DMS53 treated with DMSO at 0.1 percent for 48 hours (cell line): ENCODE data around the gene IQSEC2.

Experiments used
- DNase-seq: peaks from one replicate; lab custom pipeline; 2025; ENCODE audit not compliant: unreplicated experiment; lab: John Stamatoyannopoulos, UW

The IQSEC2 gene

DNA sequence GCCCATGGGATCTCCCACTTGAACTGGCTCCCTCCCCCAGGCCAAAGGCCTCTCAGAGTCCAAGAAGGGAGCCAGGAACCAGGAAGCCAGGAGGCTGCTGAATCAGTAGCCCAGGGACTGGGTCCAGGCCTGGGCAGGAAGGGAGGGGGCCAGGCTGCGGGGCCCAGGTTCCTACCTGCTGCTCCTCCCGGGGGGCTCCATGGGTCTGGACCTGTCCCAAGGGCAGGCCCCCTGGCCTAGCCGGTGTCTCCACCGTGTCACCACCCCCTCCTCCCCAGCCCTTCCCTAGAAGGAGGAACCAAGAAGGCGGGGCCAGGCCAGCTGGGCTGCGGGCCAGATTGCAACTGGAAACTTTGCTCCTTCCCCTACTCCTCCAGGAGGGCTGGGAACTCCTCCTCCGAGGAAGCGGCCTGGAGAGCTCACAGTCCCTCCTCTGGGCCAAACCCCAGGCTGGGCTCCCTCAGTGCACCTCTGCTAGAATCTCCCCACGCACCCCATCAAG lies at the start of gene IQSEC2:
TSS of gene IQSEC2 (minus strand) at position 264 of the 502 bp plus-strand sequence.
- DNase-seq: no peak

DNA sequence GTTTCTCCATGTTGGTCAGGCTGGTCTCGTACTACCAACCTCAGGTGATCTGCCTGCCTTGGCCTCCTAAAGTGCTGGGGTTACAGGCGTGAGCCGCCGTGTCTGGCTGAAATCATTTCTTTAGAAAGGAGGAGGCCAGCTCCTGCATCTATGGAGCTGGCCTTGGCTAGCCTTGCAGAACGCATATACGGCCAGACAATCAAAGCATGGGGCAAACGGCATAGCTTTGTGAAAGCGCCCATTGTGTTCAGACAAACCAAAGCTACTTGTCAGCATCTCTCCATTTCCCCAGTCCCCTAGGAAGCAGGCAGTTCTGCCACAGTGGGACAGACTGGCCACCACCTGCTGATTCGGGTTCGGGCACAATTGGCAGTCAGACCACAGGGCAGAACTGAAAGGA lies 48.9 kb upstream of the IQSEC2 start:
- DNase-seq: no peak

DNA sequence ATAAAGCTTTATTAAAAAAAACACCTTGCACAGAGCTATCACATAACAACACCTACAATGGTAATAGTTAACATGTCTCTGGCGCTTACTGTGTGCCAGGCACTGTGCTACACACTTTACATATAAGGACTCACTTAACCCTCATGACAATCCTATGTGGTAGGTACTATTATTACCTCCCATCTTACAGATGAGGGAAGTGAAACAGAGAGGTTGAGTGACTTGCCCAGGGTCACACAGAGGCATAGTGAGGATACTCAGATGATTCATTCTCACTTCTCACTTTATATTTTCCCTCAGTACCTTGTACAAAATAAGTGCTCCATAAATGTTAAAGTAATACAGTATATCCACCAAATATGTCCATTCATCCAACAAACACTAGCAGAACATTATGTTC lies 43.4 kb upstream of the IQSEC2 start:
- DNase-seq: no peak

DNA sequence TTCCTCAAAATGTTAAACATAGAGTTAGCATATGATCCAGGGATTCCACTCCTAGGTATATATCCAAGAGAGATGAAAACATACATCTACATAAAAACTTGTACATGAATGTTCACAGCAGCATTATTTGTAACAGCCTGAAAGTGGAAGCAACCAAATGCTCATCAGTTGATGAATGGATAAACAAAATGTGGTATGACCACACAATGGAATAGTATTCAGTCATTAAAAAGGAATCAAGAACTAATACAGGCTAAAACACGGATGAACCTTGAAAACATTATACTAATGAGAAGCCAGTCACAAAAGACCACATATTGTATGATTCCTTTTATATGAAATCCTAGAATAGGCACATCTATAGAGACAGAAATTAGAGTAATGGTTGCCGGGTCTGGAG lies 42.7 kb upstream of the IQSEC2 start:
- DNase-seq: no peak

DNA sequence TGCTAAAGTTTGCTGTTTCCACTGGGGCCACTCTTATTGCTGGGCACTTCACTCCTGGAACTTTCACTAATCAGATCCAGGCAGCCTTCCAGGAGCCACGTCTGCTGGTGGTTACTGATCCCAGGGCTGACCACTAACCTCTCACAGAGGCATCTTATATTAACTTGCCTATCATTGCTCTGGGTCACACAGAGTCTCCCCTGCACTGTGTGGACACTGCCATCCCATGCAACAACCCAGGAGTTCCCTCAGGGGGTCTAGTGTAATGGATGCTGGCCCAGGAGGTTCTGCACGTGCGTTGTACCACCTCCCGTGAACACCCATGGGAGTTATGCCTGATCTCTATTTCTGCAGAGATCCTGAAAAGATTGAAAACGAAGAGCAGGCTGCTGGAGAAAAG lies 41.8 kb upstream of the IQSEC2 start:
- DNase-seq: no peak

DNA sequence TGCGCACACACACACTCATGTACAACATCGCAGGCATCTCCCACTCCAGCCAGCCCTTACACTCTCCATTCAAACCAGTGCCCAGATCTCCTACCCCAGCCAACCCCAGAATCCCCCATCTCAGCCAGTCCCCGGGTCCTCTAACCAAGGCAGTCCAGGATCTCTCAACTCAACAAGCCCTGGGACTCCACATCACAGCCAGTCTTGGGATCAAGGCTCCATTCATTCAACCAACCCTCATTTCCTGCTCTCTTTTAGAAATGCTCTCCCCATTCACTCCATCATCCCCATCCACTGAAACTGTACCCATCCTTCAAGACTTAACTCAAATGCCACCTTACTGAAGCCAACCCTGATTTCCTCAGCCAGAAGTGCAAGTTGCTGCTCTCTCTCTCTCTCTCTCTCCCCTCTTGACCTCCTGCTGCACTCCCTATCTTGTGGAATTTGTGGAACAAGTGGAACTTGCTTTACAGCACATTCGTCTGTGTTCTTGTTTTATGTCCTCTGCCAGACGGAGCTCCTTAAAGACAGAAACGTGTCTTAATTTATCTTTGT lies 40.6 kb upstream of the IQSEC2 start:
- no peak for DNase-seq

DNA sequence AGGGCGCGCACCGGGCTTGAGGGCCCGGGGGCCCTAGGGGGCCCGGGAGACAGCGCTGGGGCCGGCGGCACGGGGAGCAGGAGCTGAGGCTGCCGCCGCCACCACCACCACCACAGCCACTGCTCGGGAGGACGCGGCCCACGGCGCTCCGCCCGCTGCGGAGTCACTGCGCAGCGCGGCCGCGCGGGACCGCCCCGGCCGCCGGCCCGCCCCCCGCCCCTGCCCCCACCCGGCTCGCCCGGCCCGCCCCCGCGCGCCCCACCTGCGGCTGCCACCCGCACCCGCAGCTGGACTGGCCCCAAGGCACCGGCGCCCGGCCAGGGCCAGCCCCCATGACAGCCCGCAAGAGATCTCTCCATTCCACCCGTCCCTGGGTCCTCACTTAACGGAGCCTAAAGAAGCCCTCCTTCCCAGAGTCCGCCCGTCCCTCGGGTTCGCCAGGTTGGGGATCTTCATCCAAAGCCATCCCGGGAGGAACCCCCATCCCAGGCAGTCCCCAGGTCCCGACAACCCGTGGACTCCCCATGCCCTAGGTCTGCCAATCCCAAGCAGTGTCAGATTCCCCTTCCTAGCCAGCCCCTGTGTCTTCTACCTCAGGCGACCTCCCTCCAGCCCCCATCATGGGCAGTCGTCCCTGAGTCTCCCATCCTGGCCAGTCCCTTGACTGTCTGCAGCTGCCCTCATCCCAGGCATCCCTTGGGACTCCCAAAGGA lies 40.0 kb upstream of the IQSEC2 start:
- no peak for DNase-seq

DNA sequence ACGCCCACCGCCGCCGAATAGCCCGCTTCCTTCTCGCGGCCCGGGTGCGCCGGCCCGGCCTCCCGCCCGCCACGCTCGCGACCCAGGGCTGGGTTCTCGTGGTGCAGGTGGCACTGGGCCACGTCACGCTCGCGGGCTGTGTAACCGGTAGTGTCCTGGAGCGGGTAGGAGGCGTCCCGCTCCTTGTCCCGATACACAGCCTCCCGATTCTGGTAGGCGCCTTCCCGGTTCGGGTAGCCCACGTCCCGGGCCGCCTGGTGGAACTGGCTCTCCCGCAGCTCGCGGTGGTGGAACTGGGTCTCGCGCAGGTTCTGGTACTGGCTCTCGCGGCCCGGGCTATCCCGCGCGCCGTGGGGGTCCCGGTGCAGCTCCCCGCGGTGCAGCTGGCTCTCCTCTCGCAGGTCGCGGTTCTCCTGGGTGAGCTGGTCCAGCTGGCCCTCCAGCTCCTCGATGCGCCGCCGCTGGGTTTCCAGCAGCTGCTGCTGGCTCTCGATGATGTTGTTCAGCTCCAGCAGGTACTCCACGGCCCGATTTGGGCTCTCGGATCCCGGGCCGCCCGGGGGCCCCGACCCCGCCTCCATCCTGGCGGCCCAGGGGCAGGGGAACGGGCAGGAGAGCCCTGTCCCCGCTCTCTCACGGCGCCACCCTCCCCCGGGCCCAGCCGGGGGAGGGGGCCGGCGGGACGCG lies 39.3 kb upstream of the IQSEC2 start:
- no peak for DNase-seq

DNA sequence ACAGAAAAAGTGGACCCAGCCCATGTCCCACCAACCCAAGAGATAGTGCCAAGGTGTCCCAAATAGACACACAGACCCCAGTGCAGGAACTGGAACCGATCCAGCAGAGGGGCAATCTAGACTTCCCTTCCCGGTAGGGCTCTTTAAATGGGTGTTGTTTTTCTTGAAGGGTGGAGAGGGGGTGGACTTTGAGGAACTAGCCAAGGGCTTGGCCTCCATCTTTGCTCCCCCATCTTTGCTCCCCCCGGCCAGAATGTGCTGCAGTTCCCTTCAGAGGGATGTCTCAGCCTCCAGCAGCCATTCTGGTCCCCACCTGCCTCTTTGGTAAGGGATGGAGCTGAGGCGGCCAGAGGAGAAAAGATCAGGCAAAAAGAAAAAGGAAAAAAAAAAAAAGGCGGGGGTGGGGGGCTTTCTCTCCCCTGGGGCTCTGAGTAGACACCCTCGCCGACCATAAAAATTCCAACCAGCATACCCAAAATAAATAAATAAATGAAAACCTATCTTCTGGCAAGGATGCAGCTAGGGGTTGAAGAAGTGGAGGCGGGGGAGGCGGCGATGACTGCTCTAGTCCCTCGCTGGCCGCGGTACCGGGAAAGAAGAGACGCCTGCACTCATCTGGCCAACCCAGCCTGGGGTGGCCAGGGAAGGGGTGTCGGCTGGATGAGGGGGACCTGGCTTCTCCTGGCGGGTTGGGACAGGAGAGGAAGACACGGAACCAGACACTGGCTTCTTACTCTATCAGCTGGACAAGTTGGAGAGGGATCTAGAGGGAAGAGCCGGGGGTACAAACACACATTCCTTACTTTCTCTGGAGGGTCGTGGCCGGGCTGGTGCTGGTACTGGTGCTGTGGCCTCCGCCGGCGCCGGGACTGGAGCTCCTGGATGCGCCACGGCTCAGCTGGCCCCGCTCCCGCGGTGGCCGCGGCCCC lies 38.5 kb upstream of the IQSEC2 start:
- DNase-seq: no peak

DNA sequence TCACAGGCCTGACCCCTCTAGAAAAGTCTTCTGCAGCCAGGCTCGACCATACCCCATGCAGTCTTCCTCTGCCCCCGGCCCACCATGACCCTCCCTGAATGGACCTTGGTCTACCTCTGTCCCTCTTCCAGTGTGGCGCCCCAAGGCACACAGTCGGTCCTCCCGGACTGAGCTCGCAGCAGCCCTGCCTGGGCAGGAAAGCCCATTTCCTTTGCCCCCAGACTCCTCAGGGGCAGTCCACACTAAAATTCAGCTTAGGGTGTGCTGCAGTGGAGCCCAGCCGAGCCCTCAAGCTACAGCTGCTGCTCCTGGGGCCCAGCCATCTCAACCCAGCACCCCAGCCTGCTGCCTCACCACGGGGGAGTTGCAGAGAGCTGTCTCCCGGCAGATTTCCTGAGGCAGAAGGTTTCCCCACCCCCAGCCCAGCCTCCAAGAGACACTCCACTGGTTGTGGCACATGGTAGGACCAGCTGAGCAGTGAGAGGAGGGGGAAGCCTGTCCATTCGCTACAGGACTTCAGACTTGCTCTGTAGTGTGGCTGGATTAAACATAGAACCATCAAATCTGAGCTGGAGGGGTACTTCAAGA lies 37.5 kb upstream of the IQSEC2 start:
- no peak for DNase-seq

DNA sequence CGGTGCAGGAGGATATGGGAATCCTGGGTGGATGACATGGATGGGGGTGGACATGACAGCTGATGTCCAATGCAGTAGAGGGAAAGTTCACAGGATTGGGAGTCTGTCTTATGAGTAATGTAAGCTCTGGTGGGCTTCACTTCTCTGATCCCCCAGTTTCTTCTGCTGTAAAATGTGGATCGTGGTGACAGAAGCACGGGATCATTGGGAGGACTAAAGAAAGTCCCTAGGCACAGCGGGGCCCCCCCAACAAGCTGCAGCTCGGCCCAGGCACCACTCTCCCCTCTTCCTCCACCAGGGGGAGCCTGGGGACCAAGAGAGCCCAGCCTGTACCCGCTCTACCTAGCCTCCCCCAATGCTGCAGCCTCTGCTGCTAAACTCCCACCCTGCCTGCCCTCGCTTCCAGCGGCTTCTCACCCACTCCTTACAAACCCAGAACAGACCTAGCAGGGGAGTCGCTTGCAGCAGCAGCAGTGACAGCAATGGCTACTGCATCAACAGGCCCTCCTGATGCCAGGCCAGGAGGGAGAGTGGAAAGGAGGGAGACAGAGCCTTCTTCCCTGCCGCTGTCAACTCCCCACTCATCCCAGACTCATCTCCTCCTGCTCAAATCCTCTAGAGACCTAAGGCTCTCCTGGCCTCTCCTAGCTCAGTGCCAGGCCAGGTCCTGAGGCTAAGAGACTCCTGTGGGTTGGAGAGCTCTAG lies 36.1 kb upstream of the IQSEC2 start:
- DNase-seq: peak; percentile 9

DNA sequence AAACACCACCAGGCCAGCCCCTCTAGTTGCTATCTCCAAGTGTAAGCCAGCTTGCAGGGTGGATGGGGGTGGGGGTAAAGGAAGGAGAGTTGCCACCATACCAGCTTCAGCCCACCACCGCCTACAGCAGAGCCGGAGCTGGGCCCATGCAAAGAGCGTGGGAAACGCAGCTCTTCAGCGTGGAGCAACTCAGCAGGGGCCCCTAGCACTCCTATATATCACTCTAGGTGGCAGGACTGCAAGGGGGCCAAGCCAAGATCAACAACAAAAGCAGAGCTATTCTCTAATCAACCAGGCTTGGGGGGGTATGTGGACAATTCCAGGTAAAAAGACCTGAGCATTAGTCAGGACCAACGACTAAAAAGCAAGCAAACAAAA lies 35.5 kb upstream of the IQSEC2 start:
- no peak for DNase-seq

DNA sequence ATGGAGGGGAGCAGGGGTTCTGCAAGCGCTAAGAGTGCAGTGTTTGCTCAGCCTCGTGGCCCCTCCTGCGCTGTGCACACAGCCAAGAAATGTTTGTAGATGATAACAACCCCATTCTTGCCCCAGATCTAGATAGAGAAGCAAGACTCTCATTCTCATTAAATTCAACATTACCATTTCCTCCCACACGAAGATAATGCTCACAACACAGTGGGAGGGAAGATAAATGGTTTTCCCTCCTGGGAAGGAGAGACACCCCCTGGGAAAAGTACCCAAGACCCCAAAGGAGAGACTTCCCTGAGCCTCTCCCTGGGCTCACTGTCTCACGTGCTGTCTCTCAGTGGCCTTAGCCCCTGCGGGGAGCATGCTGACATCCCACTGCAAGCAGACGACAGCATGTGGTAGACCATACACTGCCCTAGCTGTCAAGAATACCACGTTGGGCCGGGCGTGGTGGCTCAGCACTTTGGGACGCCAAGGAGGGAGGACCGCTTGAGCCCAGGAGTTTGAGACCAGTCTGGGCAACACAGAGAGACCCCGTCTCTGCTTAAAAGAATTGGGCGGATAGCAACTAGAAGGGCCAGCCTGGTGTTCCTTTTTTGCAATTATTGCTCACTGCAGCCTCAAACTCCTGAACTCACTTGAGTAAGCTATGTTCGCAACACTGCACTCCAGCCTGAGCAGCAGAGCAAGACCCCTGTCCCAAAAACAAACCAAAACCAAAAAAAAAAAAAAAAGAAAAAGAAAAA lies 34.9 kb upstream of the IQSEC2 start:
- no peak for DNase-seq

DNA sequence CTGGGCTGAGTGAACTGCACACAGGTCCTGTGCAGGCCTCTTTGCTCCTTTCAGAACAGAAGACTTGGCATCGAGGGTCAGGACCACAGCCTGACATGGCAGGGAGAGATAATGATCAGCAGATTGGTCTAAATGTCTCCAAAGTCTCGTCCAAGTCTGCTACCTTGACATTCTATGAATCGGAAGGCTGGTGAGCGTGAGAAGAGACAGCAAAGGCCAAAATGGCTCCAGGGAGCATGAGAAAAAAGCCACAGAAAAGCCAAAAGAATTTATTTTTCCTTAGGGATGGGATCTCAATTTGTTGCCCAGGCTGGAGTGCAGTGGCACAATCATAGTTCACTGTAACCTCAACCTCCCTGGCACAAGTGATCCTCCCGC lies 32.3 kb upstream of the IQSEC2 start:
- no peak for DNase-seq

DNA sequence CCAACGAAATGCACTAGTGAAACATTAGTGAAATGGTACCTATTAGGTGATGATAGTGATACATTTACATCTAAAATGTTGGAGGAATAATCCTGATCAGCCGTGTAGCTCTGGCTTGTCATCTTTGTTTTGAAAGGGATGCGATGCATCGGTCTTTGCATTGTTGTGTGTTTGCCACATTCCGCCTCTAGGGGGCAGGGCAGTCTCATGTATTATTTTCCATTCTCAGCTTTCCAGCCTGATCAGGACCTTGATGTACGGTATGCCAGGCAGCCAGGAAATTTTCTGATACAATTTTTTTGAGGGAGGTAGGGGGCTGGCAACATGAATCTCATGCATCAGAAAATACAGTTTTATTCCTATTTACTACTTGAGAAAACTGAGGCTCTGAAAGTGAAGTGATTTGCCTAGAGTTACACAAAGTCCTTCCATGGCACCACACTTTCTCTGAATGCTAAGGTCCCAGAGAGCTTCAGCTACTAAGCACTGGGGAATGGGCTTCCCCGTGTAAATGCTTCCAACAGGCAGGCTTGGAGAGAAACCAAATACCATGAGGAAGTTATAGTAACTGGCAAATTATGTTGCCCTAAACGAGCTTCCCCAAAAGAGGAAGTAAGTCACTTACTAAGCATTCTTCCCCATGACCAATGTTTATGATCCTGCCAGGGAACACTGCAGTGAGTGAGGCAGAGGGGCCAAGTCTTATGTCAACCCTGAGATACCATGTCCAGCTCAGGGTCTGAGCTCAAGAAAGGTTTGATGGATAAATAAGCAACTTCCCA lies 31.8 kb upstream of the IQSEC2 start:
- DNase-seq: peak; percentile 32

DNA sequence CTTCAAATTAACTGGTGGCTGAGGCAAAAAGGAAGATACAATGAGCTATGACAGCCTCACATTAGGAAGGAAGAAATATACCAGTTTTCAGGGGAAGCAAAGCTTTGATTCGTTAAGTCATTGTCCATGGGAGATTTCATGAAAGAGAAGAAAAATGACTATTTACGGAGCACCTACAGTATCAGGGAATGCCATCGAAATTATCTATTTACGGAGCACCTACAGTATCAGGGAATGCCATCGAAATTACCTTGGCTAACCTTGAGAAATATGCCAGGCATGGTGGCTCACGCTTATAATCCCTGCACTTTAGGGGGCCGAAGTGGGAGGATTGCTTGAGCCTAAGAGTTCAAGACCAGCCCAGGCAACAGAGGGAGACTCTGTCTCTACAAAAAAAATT lies 28.5 kb upstream of the IQSEC2 start:
- DNase-seq: no peak

DNA sequence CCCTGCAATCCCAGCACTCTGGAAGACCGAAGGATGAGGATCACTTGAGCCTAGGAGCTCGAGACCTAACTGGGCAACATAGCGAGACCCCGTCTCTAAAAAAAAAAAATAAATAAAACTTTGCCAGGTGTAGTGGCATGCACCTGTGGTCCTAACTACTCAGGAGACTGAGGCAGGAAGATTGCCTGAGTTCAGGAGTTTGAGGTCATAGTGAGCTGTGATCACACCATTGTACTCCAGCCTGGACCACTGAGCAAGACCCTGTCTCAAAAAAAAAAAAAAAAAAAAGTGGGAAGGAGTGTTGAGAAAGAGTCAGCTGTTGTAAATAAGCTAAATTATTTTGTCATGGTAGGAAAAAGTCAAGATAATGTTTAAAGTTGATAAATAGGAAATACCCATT lies 27.5 kb upstream of the IQSEC2 start:
- DNase-seq: no peak

DNA sequence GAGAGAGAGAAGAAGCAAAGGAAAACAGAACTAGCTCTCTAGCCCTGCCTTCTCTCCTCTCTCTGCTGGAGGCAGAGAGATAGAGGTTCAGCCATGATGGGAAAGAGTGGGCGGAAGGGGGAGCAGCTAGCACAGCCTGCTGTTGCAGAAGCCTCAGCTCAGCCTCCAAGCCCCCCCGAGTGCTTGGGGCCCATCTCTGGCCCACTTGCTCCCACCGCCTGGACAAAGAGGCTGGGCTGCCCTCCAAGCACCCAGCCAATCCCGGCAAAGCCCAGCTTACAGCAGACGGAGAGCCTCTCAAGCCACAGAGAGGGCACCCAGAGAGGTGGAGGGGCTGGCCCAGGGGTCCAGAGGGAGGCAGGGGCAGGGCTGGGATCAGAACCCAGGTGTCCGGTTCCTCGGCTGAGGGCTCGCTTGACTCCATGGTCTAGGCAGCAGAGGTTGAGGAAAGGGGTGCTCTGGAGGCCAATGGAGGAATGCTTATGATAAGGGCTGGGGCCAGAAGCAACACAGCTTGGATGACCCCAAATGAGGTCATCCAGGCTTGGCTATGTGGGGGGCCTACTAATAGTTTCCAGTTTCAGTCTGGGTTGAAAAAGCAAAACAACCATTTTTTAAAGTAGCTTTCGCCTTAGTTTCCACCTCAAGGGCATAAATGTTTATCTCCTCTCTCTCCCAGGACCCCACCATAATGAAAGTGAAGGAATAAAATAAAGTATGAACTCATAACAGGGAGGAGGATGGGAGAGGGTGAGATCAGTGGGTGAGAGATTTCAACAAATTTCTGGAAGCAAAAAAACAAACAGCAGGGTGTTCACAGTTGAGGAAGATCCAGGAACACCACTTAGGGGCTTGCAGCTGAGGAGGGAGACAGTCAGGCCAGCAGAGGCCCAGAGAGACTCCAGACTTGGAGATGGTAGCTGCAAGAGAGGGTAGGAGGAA lies 24.9 kb upstream of the IQSEC2 start:
- DNase-seq: no peak
